ENCODE results near the gene CCDC154. TPM values are rescaled to one million over a fixed set of nuclear protein-coding genes. Genes with fewer than 3 reads are reported as not detected.

CCDC154 gene
- total RNA-seq, 6 experiments from 2014 or later, result 0.25 to 1.7 (median 0.79) TPM; not detected in 1

DNA sequence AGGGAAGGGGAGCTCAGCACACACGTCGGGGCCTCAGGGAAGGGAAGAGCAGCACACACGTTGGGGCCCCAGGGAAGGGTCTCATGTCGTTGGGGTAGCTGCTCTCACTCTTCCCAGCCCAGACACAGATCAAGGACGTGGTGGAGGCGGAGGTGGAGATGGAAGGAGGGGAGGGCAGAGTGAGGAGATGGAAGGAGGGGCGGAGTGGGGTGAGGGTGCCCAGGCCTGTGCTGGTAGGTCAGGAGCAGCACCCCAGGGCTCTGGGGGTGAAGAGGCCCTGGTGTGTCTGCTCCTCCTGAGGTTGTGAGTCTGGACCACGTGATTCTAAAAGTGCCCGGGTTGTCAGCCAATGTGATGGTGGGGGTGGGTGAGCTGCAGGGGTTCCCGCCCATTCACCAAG lies 15.6 kb upstream of the CCDC154 start:
- TF ChIP-seq CTCF (IDR thresholded peaks at IDR 0.05) (no peak), POLR2A (IDR thresholded peaks at IDR 0.05) (no peak)
- 83% methylated on average over 2 of the region's 10 CpGs for WGBS (ENCODE audit: insufficient coverage, low coverage, low lambda C conversion rate, missing lambda C conversion rate)
- intact Hi-C loops (cut with DNase I), result no loop called here
- Histone ChIP-seq H3K4me3 (no peak overlapping the region), H3K9me3 (no peaks in the 10 kb centered on the region), H3K27ac (no peak overlapping the region), H3K4me1 (no peaks in the 10 kb centered on the region), H3K27me3 (no peaks in the 10 kb centered on the region), H3K36me3 (peaks cover 0 to 34% (median 5%) of the 10 kb centered on the region in 4 donors)
- DNase-seq (no peak), ATAC-seq (no peak)

- no peaks in the 10 kb centered on the region for H3K27me3 ChIP-seq
- TF ChIP-seq CTCF (IDR thresholded peaks at IDR 0.05), result no peak
- no peak for TF ChIP-seq POLR2A (IDR thresholded peaks at IDR 0.05)
- H3K4me1 ChIP-seq, result no peaks in the 10 kb centered on the region
- H3K9me3 ChIP-seq, result no peaks in the 10 kb centered on the region
- WGBS (ENCODE audit: insufficient coverage, low coverage, low lambda C conversion rate, missing lambda C conversion rate), result 87% methylated on average over 6 of the region's 14 CpGs
- DNase-seq (peak in 1 of 3 donors; percentile 18), ATAC-seq (no peak)
- peaks cover 0 to 42% (median 5%) of the 10 kb centered on the region in 4 donors for H3K36me3 ChIP-seq
- H3K4me3 ChIP-seq, result no peak overlapping the region
- no peak overlapping the region for H3K27ac ChIP-seq
- intact Hi-C loops (cut with DNase I), result no loop called here
Measured at GRCh38 chr16:1458977-1459341, 14.6 kb upstream of the CCDC154 start.

- Histone ChIP-seq H3K27me3 (no peaks in the 10 kb centered on the region), H3K36me3 (peaks cover 0 to 46% (median 5%) of the 10 kb centered on the region in 4 donors), H3K4me1 (no peaks in the 10 kb centered on the region), H3K4me3 (no peak overlapping the region), H3K9me3 (no peaks in the 10 kb centered on the region), H3K27ac (no peak overlapping the region)
- intact Hi-C loops (cut with DNase I), result no loop called here
- no peak for ATAC-seq
- WGBS (ENCODE audit: insufficient coverage, low coverage, low lambda C conversion rate, missing lambda C conversion rate), result 90% methylated on average over 6 of the region's 26 CpGs
- no peak for DNase-seq
- TF ChIP-seq POLR2A (IDR thresholded peaks at IDR 0.05), result no peak
- no peak for TF ChIP-seq CTCF (IDR thresholded peaks at IDR 0.05)
Measured at GRCh38 chr16:1458336-1458976, 14.1 kb upstream of the CCDC154 start.

DNA sequence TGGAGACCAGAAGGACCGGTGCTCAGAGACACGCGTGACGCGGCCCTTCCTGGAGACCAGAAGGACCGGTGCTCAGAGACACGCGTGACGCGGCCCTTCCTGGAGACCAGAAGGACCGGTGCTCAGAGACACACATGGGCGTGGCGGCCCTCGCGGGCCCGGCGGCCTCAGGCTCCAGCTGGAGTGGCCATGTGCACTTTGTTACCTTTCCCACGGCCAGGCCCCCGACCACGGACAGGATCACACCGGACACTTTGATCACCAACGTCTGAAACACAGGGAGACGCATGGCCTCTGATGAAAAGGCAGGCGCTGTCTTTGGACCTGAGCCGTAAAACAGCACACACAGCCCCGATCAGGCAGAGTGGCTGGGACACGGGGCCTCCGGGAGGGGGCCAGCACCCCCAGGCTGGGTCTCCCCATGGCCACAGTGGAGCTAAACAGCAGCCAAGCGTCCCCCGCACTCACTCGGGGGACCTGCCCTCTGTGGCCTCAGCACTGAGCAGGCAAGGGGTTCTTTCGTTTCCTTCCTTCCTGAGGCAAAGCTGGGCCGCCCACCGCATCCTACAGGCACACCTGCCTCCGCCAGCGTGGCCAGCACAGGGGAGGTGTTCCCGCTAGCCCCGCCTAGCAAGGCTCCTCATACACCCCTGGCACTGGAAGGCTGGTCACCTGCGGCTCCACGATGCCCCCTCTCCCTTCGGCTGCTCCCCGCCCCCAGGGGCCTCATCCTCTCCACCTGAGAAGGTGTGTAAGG lies 13.3 kb upstream of the CCDC154 start:
- Histone ChIP-seq H3K27ac (no peak overlapping the region), H3K4me1 (no peaks in the 10 kb centered on the region), H3K36me3 (peaks cover 0 to 46% (median 5%) of the 10 kb centered on the region in 4 donors), H3K9me3 (no peaks in the 10 kb centered on the region), H3K27me3 (no peaks in the 10 kb centered on the region), H3K4me3 (no peak overlapping the region)
- intact Hi-C loops (cut with DNase I), result no loop called here
- 72% methylated on average over 6 of the region's 42 CpGs for WGBS (ENCODE audit: insufficient coverage, low coverage, low lambda C conversion rate, missing lambda C conversion rate)
- ATAC-seq, result no peak
- TF ChIP-seq CTCF (IDR thresholded peaks at IDR 0.05) (no peak), POLR2A (IDR thresholded peaks at IDR 0.05) (no peak)
- no peak for DNase-seq

Measured in right lobe of liver (tissue), 6 donors.